ENCODE results near the gene LIMS1. TPM values are rescaled to one million over a fixed set of nuclear protein-coding genes. Genes with fewer than 3 reads are reported as not detected.
"Not testable (repeated sequence)": the region's sequence is repeated elsewhere in the genome, so short reads cannot be mapped to it uniquely, and the experiment has no call there.

The LIMS1 gene
- polyA plus RNA-seq, 1 donor = 57.1 TPM

DNA sequence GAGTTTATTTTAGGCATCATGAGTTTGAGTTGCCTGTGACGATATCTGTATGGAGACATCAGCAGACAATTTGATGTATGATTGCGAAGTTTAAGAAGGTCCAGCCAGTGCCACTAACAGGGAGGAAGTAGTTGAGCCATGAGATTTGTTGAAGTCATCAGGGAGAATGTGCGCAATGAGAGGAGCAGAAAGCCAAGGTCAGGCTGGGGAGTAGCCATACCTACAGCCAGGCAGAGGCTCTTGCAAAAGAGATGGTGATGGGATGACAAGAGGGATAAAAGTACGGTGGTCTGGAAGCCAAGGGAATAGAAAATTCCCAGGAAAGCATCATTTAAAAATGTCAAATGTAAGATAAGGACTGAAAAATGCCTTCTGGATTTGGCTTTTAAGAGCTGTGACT, 51.2 kb downstream of the LIMS1 start:
- DNase-seq = no peak

DNA sequence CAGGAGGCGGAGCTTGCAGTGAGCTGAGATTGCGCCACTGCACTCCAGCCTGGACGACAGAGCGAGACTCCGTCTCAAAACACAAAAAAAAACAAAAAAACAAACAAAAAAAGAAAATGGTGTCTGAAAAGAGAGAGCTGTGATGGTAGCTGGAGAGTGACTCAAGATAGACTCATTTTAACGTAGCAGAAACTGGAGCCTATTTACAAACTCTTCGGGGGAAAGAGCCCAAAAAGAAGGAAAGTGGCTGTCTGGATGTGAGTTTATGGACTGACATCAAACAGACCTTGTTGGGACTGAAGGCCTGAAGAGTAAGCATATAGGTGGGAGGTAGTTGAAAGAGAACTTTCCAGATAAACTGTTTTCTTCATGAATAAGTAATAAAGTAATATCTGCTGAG, 51.8 kb downstream of the LIMS1 start:
- no peak for DNase-seq

DNA sequence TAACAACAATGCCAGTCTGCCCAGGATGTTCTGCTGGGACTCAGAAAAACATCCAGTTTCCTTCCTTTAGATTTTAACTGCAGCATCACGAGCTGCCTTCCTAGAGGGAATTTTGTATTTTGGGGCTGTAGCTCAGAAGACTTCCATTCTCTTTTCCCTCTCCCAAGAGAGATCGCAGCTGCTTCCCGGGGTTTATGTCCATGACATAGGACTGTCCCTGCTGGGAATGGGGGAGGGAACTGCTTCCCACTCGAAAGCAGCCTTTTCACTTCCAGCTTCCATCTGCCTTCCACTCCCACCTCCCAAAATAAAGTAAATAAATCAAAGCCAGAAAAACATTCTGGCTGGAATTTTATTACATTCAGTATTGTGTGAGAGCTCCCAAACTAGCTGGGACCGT, 52.4 kb downstream of the LIMS1 start:
- peak; percentile 62 for DNase-seq

DNA sequence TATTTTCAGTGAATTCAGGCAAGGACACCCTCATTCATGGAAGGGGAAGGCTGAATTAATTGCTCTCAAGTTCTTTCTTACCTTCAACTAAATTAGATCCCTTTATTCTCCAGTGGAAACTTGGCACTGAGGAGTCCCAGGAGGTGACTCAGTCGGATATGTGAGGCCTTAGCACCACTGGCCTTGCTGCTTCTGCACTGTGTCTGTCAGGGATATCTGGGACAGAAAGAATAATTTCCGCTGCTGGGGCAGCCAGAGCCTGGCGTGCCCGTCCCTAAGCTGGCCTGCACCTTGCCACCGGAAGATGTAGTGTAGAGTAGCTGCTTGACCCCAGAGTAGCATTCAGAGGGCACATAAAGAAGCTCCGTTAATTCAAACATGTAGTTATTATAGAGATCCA, 53.4 kb downstream of the LIMS1 start:
- no peak for DNase-seq

DNA sequence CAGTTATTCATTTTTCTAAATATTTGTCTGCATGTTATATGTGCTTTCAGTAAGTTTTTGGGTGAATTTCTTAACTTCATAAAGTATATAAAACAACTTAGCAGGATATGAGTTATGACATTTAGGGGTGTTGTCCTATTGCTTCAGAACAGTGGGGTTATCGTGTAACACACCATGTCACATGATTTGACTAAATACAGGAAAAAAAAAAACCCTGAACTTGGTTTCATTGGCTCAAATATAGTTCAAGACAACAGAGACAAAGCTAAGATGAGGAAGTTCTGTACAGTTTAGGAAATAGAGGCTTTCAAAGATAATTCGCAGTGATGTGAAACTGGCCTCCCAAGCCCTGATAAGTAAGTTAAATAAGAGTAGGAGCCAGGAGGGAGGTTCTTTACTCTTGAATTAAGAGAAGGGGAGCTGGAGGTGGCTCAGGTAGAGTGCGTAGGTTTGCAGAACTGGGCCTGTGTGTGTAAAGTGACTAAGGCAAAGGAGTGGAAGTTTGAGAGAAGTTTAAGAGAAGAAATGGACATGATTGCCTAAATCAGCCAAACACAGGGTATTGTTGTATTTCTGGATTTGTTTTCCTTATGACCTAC, 53.9 kb downstream of the LIMS1 start:
- DNase-seq = no peak

DNA sequence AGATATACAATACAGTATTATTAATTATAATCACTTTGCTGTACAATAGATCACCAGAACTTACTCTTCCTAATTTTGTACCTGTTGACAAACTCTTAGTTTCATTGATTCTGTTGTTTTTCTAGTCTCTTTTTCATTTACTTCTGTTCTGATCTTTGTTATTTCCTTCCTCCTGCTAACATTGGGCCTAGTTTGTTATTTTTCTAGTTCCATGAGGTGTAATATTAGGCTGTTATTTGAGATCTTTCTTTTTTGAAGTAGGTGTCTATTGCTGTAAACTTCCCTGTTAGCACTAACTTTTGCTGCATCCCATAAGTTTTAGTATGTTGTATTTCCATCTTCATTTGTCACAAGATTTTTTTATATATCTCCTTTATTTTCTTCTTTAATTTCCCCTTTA, 55.1 kb downstream of the LIMS1 start:
- DNase-seq = no peak

DNA sequence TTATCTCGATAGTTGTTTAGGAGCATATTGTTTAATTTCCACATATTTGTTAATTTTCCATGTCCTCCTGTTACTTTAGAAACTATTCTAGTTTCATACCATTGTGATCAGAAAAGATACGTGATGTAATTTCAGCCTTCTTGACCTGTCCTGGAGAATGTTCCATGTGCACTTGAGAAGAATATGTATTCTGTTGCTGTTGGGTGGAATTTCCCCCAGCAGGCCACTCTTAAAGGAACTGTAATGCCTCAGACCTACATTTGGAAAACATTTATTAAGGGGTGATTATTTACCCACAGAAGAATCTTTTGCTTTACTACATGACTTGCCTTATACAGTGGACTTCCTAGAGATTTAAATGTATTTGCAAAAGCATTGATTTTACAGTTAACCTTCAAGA, 55.5 kb downstream of the LIMS1 start:
- no peak for DNase-seq

DNA sequence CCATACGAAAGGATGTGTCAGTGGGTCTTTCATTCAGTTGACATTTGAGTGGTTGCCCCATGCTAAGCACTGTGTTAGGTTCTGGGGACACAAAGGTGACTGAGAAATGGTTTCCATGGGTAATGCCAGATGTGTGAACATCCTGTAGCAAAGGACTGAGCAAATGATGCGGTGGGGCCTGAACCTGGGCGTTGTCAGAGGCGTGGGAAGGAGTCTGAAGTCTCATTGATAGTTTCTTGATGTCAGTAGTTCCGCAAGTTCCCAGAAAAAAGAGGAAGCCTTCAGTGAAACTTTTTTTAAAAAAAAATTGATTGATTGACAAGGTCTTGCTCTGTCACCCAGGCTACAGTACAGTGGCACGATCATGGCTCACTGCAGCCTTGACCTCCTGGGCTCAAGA, 56.9 kb downstream of the LIMS1 start:
- no peak for DNase-seq

DNA sequence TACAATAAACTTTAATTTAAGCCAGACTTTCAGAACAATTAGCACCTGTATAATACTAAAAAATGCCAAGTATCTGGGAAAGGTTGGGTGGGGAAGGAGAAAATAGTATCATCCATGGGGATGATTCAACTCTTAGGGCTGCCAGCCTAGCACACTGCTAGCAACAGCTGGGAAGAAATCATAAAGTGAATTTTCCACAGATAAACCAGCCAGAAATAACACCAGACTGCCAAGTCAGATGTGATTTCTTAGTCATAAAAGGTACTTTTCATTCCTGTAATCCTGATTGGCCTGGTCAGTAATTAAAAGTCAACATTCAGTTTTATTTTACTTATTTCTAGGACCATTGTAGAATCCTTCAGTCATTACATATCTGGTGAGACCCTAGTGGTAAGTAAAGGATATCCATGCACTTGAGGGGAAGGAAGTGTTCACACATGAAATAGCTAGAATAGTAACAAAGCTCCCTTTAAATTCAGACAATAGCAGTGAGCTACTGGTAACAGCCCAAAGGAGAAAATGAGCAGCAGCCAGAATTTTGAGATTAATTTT, 59.4 kb downstream of the LIMS1 start:
- no peak for DNase-seq

DNA sequence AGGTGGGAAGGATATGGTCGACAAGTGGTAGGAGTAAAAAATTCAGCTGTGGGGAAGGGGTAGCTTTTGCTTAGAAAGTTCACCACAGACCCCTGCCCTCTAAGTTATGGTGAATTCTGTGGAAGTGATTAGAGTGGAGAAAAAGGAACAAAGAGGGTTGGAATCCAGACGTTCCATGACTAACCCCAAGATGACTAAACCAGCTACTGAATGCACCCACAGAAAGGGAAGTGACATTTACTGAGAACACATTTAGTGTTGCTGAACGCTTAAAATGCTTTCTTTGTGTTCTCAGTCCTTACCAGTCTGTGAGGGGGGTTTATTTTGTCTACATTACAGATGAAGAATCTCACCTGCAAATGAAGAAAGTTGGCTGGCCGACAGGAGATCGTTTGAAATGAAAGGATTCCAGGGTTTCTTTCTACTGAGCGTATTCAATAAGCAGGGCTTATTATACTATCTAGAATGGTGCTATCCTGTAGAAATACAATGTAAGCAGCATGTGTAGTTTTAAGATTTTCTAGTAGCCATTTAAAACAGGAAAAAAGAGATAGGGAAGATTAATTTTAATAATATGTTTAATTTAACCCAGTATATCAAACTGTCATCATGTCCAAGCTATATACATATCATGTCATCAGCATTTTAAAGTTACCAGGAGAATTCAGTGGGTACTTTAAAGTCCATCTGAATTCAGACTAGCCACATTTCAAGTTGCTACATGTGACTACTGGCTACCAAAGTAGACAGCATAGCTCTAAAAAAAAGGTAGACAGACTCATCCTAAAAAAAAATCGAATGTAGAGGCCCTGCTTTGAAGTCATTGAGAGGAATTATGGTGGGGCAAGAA, 60.1 kb downstream of the LIMS1 start:
- DNase-seq = no peak

DNA sequence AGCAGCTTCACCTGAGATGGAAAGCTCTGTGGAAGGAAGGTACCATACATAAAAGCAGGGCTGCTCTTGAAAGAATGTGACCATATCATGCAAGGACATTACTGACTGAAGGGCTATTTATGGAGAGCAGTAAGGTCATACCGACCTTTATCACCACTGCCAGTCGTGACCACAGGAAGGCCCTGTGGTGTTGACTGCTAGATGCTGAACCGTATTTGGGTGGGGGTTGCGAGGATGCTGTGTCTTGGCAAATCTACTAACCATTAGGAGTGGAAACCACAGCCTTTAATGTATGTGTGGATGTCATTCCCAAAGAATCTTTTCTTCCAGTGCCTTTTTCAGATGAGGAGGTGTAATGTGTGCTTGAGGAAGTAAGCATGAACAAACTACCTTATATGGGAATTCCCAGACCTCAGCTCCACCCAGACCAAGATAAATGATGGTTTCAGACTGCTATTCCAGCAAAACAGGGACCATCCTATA, 60.8 kb downstream of the LIMS1 start:
- DNase-seq = no peak

DNA sequence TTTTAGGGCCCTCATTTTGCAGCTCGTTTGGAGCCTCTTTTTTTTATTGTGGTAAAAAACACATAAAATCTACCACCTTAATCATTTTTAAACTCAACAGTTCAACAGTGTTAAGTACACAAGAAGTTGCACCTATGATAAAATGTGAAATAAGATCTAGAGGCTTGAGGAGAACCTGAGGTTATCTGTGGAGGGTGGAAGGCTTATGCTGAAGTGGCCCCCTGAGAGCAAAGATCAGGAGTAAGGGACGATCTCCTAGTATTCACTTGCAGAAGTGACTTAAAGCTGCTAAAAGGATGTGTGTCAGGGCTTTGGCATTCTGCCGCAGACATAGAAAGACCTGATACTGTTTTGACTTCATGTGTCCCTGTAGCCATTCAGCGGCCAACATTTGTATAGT, 61.5 kb downstream of the LIMS1 start:
- DNase-seq = not testable (repeated sequence)

DNA sequence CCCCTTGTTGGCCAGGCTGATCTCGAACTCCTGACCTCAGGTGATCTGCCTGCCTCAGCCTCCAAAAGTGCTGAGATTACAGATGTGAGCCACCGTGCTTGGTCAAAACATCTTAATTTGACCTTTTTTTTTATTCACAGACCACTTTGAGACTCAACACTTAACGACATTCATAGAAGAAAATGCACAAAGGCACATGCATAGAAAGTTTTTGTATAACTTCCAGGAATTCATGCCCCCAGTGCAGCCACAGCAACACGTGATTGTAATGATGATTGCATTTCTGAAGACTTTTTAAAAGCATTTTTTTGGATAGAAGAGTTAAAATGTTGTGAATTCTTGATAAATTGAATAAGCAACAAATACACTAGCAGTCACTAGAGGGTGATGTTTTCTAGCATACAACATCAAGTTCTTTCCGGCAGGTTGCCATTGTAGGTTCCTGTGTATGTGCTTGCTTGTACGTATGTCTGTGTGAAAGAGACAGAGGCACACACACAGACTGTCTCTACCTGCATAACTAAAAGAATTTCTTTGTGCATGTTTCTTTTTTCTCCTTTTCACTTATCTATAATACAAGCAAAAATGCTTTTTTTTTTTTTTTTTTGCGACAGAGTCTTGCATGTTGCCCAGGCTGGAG, 63.0 kb downstream of the LIMS1 start:
- DNase-seq = not testable (repeated sequence)

DNA sequence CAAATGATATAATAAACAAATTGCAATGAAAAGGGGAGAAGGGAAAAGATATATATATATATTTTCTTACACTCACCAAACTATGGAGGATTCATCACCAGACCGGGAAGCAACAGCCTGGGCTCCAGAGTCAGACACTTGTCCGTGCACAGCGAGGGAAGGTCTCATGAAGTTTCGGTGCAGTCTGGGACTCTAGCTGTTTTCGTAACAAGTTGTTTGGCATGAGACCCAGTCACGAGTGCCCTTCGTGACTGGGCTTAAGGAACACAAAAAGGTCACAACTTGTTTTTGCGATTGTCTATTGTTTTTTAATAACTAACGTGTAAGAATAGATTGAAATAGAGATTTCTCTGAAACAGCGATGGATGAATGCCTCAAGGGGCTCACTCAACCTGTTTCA, 66.9 kb downstream of the LIMS1 start:
- not testable (repeated sequence) for DNase-seq

DNA sequence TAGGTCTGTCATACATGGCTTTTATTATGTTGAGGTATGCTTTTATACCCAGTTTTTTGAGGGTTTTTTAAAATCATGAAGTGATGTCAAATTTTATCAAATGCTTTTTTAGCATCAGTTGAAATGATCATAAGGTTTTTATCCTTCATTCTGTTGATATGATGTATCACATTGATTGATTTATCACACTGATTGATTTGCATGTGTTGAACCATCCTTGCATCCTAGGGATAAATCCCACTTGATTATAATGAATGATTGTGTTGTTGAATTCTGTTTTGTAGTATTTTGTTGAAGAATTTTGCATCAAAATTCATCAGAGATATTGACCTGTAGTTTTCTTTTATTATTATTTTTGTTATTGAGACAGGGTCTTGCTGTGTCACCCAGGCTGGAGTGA, 68.2 kb downstream of the LIMS1 start:
- DNase-seq = no peak

DNA sequence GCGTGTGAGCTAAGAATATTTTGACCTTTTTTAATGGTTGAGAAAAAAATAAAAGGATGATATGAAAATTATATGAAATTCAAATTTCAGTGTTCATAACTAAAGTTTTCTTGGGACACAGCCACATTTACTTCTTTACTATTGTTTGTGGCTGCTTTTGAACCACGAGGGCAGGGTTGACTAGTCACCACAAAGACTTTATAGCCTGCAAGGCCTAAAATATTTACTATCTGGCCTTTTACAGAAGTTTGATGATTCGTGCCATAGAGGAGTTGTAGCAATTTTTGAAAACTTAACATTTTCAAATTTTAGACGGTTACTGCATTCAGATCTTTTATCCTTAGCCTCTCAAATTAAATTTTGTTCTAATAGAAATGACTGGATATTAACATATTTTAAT, 69.9 kb downstream of the LIMS1 start:
- DNase-seq = no peak

DNA sequence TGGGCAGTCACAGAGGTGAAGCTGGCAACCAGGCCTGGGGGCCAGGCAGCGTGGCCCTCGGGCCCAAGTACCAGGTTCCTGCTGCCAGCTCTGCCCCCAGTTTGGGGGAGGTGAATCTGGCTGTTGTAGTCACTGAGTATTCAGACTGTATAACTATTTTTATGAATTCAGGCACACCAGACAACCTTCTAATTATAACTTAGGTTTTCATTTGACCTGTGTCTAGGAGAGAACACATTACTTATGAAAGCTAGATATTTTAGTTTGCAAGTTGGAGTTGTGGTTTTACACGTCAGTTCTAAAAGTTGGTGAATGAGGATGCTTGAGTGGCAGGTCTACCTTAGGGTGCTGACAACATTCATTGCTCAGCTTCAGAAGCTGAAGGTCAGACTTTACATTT, 71.7 kb downstream of the LIMS1 start:
- no peak for DNase-seq

DNA sequence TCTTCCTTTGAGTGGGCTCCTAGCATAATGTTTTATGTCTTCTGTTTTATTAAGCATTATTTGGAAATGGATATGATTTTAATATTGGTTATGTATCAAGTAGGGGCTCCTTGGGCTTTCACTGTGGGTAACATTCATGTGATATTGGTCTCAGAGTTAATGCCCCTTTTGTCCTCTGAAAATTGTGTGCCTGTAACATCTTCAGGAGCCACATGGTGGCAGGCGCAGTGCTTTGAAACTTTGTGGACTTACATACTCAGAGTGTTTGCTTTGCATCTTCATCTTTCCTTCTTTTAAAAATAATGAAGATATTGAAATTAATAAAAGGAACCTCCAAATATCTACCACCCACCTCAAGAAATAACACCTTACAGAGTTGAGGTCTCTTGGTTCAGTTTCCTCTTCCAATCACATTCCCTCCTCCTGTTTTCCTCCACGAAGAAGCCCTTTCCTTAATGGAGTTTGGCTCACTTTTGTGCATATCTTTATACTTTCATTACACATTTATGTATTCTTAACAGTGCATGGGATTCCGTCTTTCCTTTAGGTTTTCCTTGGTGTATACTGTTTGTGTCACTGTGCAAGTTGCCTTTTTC, 73.5 kb downstream of the LIMS1 start:
- DNase-seq = no peak

DNA sequence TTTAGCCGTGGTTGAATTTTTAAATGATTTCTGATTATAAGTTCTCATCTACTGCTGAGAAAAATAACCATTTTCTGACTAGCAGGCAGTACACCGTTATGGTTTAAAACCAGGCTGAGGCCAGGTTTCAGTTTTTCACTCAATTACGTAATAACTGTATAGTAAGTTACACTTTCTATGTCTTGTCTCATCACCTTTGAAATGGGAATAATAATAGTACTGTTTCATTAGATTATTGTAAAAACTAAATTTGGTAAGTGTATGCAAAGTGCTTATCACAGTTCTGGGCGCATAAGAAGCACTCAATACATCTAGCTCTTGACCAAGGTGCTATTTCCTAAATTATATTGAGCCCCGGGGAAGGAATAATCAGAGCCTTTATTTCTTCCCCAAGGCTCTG, 76.8 kb downstream of the LIMS1 start:
- DNase-seq = no peak

DNA sequence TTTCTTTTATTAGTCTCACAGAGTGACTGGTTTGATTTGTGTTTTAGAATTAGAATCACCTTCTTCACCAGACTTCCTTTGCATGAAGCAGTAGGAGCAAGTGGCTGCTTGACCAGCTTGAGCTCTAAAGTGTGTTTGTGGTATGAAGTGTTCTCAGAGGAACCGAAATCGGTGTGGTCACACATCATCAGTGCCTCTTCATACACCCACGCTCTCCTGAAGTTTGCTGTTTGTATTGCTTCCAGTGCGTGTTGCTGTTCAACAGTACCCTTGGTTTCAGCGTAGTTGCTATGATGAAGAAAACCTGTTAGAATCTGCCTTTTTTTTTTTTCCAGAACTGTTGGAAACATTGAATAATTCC, 77.9 kb downstream of the LIMS1 start:
- DNase-seq = no peak

DNA sequence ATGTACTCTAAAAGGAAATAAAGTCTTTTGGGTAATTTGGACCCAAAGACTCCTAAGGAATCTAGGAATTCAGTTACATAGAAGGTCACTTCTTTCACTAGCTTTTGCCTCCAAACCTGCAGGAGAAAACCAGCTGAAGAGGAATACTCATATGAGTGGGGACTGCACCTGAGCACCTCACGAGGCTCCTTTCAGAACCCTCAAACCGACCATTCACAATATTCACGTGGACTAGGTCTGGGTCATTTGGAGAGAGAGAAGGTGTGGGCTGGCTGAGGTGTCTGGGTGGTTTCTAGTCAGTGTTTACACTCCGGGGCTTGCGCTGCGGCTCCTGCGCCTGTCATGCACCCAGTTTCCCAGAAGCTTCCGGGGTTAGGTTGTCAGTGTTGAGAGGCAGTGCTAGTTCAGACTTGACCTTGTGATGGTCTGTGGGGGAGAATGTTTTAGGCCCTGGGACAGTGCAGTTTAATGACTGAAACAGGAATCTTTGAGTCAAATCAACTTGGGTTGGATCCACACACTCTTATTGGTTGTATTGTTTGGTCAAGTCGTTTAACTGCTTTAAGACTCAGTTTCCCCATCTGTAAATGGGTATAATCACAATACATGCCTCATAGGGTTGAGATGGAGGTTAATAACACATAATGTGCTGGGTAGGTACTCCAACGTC, 78.4 kb downstream of the LIMS1 start:
- no peak for DNase-seq

All from left kidney (tissue), 2 donors.